Esophagus squamous epithelium (tissue), 5 donors: ENCODE results near the gene FABP7. TPM values are rescaled to one million over a fixed set of nuclear protein-coding genes. Genes with fewer than 3 reads are reported as not detected.

ENCODE experiments used
- DNase-seq: peaks from one replicate; lab custom pipeline; 2025; lab: John Stamatoyannopoulos, UW
- H3K27ac ChIP-seq, 4 donors: fragments of 200-600 bp; sonication (generic); one replicate each; pipeline ENCODE4 v1.5.1; 2016 to 2019; ENCODE audit warnings: mild to moderate bottlenecking in 1 of 4
- H3K27me3 ChIP-seq, 4 donors: fragments of 200-600 bp; sonication (generic); 1 replicate in 3 of 4; 2 replicates in 1 of 4; pipeline versions ENCODE4 v1.5.1 to v1.6.0; 2017 to 2021; ENCODE audit warnings: antibody characterized with exemption in 1 of 4
- H3K36me3 ChIP-seq, 3 donors: fragments of 200-600 bp; sonication (generic); one replicate each; pipeline ENCODE4 v1.5.1; 2016 to 2019
- H3K4me1 ChIP-seq, 3 donors: fragments of 200-600 bp; sonication (generic); one replicate each; pipeline ENCODE4 v1.5.1; 2017 to 2019
- H3K4me3 ChIP-seq, 4 donors: fragments of 200-600 bp; sonication (generic); 1 replicate in 3 of 4; 2 replicates in 1 of 4; pipeline ENCODE4 v1.5.1; 2016 to 2019; ENCODE audit warnings: mild to moderate bottlenecking in 2 of 4, moderate library complexity in 1 of 4
- H3K9me3 ChIP-seq, 3 donors: fragments of 200-600 bp; sonication (generic); one replicate each; pipeline ENCODE4 v1.5.1; 2016 to 2019
- CTCF ChIP-seq, 6 experiments: fragments of 450-650 bp in 4 of 6; fragments of 200-600 bp in 2 of 6; sonication (generic) in 2 of 6; IDR thresholded peaks; one replicate each; pipeline ENCODE4 v1.5.1; 2016 to 2019; ENCODE audit warnings: antibody characterized with exemption in 6 of 6, mild to moderate bottlenecking in 4 of 6, moderate library complexity in 4 of 6
- POLR2A ChIP-seq, 4 donors: fragments of 450-650 bp; IDR thresholded peaks; one replicate each; pipeline ENCODE4 v1.6.1; 2017; ENCODE audit warnings: antibody characterized with exemption in 4 of 4, mild to moderate bottlenecking in 4 of 4, moderate library complexity in 3 of 4
- WGBS, 2 donors: methylation state at CpG; one replicate each; pipeline ENCODE4 v1.1.5; 2018; 5-methylcytosine and 5-hydroxymethylcytosine counted together
- intact Hi-C: fragments of 100-400 bp; cut with DNase I; formaldehyde crosslinking; loops from one replicate; pipeline ENCODE4 v1.15.0; 2022
- small RNA-seq, 4 donors: library from RNA; depleted of rRNA; stranded (forward); fragments of <200 nt; gene quantifications; one replicate each; pipeline ENCODE3, GENCODE V24; 2016
- total RNA-seq, 4 donors: library from RNA; depleted of rRNA; stranded (reverse); fragments of >200 nt; gene quantifications; one replicate each; pipeline ENCODE4 v1.1.0, GENCODE V29; 2016
- donor health status: DM: yes; HTN: yes; CAD: no.

Gene FABP7
- total RNA-seq, 4 donors from 2014 or later = not detected

GRCh38 chr6:122833021-122833491 lies 53.5 kb downstream of the FABP7 start:
- Histone ChIP-seq H3K4me1 (no peaks in the 10 kb centered on the region), H3K27me3 (no peaks in the 10 kb centered on the region), H3K27ac (no peak overlapping the region), H3K36me3 (no peaks in the 10 kb centered on the region), H3K4me3 (no peak overlapping the region), H3K9me3 (no peaks in the 10 kb centered on the region)
- TF ChIP-seq CTCF (IDR thresholded peaks at IDR 0.05) (no peak), POLR2A (IDR thresholded peaks at IDR 0.05) (no peak)
- no peak for DNase-seq
- 79 to 85% methylated on average over 7 of the region's 7 CpGs for WGBS, 2 donors
- intact Hi-C loops = no loop called here

Small RNA genes lying within 50 kb of the gene (small RNA-seq; reads per million reads assigned to genes)
- gene RN7SL564P = 0 to 0.07 (median 0) reads per million in 4 donors

Other genes starting within 250 kb of the FABP7 start
- gene PKIB, start 169.3 kb upstream of the FABP7 start, total RNA-seq = 1 to 10 TPM in 3 of 4 donors, under 1 TPM in 1; 0.26 to 6.7 (median 3.2) TPM
- gene SMPDL3A, start 9.5 kb downstream of the FABP7 start, total RNA-seq = 10 to 100 TPM; 15.4 to 21.7 (median 16.6) TPM
- under 1 TPM in 1 of 4 donors, not detected in 3; under 0.01 TPM for gene CLVS2, start 216.5 kb downstream of the FABP7 start, total RNA-seq